Fibroblast of the aortic adventitia (primary cell): ENCODE data around the gene NUDT8. TPM values are rescaled to one million over a fixed set of nuclear protein-coding genes. Genes with fewer than 3 reads are reported as not detected.
"Not testable (repeated sequence)": the region's sequence is repeated elsewhere in the genome, so short reads cannot be mapped to it uniquely, and the experiment has no call there.

Source experiments
- DNase-seq: peaks from one replicate; pipeline ENCODE4 v3.0.0-alpha.2; 2010; ENCODE audit warnings: low read depth
- H3K4me3 ChIP-seq: 2 replicates; pipeline ENCODE4 v1.5.1; 2011; ENCODE audit warnings: low read depth, mild to moderate bottlenecking, control low read depth, low read length, moderate library complexity
- total RNA-seq: library from RNA; depleted of rRNA; stranded (reverse); fragments of >200 nt; gene quantifications from 2 replicates; pipeline ENCODE4 v1.2.3, GENCODE V29; 2012; ENCODE audit warnings: low replicate concordance
- TF ChIP-seq, protein P1 (sequence below): IDR thresholded peaks from 2 replicates; pipeline ENCODE4 v1.5.1; 2011; ENCODE audit warnings: mild to moderate bottlenecking, low read length, control low read depth, inconsistent platforms; ENCODE audit not compliant: insufficient read depth

Gene NUDT8
- total RNA-seq, 1 donor, result 8.4 TPM

GRCh38 chr11:67604815-67605214 is 24.9 kb downstream of the NUDT8 start:
- no peak for DNase-seq
- H3K4me3 ChIP-seq, result no peak overlapping the region
- TF ChIP-seq, protein P1, sequence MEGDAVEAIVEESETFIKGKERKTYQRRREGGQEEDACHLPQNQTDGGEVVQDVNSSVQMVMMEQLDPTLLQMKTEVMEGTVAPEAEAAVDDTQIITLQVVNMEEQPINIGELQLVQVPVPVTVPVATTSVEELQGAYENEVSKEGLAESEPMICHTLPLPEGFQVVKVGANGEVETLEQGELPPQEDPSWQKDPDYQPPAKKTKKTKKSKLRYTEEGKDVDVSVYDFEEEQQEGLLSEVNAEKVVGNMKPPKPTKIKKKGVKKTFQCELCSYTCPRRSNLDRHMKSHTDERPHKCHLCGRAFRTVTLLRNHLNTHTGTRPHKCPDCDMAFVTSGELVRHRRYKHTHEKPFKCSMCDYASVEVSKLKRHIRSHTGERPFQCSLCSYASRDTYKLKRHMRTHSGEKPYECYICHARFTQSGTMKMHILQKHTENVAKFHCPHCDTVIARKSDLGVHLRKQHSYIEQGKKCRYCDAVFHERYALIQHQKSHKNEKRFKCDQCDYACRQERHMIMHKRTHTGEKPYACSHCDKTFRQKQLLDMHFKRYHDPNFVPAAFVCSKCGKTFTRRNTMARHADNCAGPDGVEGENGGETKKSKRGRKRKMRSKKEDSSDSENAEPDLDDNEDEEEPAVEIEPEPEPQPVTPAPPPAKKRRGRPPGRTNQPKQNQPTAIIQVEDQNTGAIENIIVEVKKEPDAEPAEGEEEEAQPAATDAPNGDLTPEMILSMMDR, result no peak

- H3K4me3 ChIP-seq, DNase-seq: not testable (repeated sequence)
These were observed 25.6 kb downstream of the NUDT8 start for GRCh38 chr11:67604119-67604518.

GRCh38 chr11:67601098-67601497 is 28.6 kb downstream of the NUDT8 start:
- H3K4me3 ChIP-seq, result no peak overlapping the region
- TF ChIP-seq, protein P1, result no peak
- DNase-seq, result no peak

DNA sequence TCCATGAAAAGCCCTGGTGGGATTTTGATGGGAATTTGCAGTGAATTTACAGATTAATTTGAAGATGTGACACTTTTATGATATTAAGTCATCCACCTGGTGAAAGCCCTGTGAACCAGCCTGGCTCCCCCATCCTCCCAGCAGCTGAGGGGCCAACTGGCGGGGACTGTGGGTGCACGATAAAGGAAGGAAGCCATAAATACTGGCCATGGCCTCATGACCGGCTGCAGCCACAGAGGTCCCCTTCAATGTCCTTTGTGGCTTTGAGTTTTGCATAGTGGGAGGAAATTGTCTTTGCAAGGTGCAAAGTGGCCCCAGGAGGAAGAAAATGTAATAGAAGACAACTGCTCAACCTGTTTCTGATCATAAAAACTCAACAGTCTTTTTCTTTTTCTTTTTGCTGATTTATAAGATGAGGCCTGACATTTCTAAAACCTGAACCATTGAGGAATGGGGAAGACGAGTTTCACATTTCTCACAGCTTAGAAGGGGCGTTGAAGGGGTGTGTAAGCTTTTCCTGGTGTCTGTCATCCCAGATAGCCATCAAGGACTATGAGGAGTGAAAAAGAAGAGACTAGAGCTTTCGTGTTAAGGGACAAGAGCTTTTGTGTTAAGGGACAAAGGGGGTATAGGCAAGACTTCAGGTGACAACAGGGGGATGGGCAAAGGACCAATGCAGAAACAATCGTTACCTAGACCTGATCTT is 29.3 kb downstream of the NUDT8 start:
- no peak overlapping the region for H3K4me3 ChIP-seq
- DNase-seq, result no peak

GRCh38 chr11:67599149-67599548 is 30.6 kb downstream of the NUDT8 start:
- TF ChIP-seq, protein P1, result no peak
- no peak overlapping the region for H3K4me3 ChIP-seq
- no peak for DNase-seq

More for the DNA sequence above, 29.3 kb downstream of the NUDT8 start:
- TF ChIP-seq, protein P1, result no peak

- not testable (repeated sequence) for DNase-seq, H3K4me3 ChIP-seq
These were observed 31.8 kb downstream of the NUDT8 start for GRCh38 chr11:67597963-67598362.

GRCh38 chr11:67597458-67597857 is 32.3 kb downstream of the NUDT8 start:
- not testable (repeated sequence) for DNase-seq, H3K4me3 ChIP-seq

GRCh38 chr11:67596753-67597300 is 32.9 kb downstream of the NUDT8 start:
- TF ChIP-seq, protein P1, result no peak
- no peak for DNase-seq
- H3K4me3 ChIP-seq, result no peak overlapping the region
